ENCODE results near the gene DDT.
"Not testable (repeated sequence)": the region's sequence is repeated elsewhere in the genome, so short reads cannot be mapped to it uniquely, and the experiment has no call there.

DDT gene

GRCh38 chr22:23974345-23974744 lies at the start of gene DDT:
Gene DDT, minus strand, starts transcription at chr22:23974441. Its CDS starts 27 bp downstream, at chr22:23974414.
- H3K4me3 ChIP-seq (ENCODE audit: low read length); H3K9ac ChIP-seq (ENCODE audit: low read length); H3K4me1 ChIP-seq (ENCODE audit: control insufficient read depth, insufficient read depth, low read length); H3K27me3 ChIP-seq (ENCODE audit: control insufficient read depth, insufficient read depth, low read length); H3K36me3 ChIP-seq (ENCODE audit: control insufficient read depth, insufficient read depth, low read length); H3K9me3 ChIP-seq (ENCODE audit: control insufficient read depth, low read length): not testable (repeated sequence)

GRCh38 chr22:24023204-24023789 lies 49.1 kb upstream of the DDT start:
- H3K36me3 ChIP-seq (ENCODE audit: control insufficient read depth, insufficient read depth, low read length) = no peaks in the 10 kb centered on the region
- no peaks in the 10 kb centered on the region for H3K9me3 ChIP-seq (ENCODE audit: control insufficient read depth, low read length)
- no peak overlapping the region for H3K9ac ChIP-seq (ENCODE audit: low read length)
- no peak overlapping the region for H3K4me3 ChIP-seq (ENCODE audit: low read length)
- no peaks in the 10 kb centered on the region for H3K27me3 ChIP-seq (ENCODE audit: control insufficient read depth, insufficient read depth, low read length)
- H3K4me1 ChIP-seq (ENCODE audit: control insufficient read depth, insufficient read depth, low read length) = no peaks in the 10 kb centered on the region

GRCh38 chr22:24021304-24021703 lies 47.1 kb upstream of the DDT start:
- Histone ChIP-seq H3K27me3 (ENCODE audit: control insufficient read depth, insufficient read depth, low read length) (no peaks in the 10 kb centered on the region), H3K36me3 (ENCODE audit: control insufficient read depth, insufficient read depth, low read length) (no peaks in the 10 kb centered on the region)

GRCh38 chr22:24016156-24016555 lies 41.9 kb upstream of the DDT start:
- Histone ChIP-seq H3K36me3 (ENCODE audit: control insufficient read depth, insufficient read depth, low read length) (no peaks in the 10 kb centered on the region), H3K9me3 (ENCODE audit: control insufficient read depth, low read length) (no peaks in the 10 kb centered on the region), H3K4me3 (ENCODE audit: low read length) (no peak overlapping the region), H3K9ac (ENCODE audit: low read length) (no peak overlapping the region), H3K27me3 (ENCODE audit: control insufficient read depth, insufficient read depth, low read length) (no peaks in the 10 kb centered on the region), H3K4me1 (ENCODE audit: control insufficient read depth, insufficient read depth, low read length) (no peaks in the 10 kb centered on the region)

More at GRCh38 chr22:24021304-24021703, 47.1 kb upstream of the DDT start:
- Histone ChIP-seq H3K4me3 (ENCODE audit: low read length) (no peak overlapping the region), H3K9me3 (ENCODE audit: control insufficient read depth, low read length) (no peaks in the 10 kb centered on the region), H3K9ac (ENCODE audit: low read length) (no peak overlapping the region), H3K4me1 (ENCODE audit: control insufficient read depth, insufficient read depth, low read length) (no peaks in the 10 kb centered on the region)

GRCh38 chr22:24011735-24012068 lies 37.5 kb upstream of the DDT start:
- H3K27me3 ChIP-seq (ENCODE audit: control insufficient read depth, insufficient read depth, low read length) = no peaks in the 10 kb centered on the region
- H3K4me3 ChIP-seq (ENCODE audit: low read length) = peak overlapping the region; percentile 91
- H3K36me3 ChIP-seq (ENCODE audit: control insufficient read depth, insufficient read depth, low read length) = no peaks in the 10 kb centered on the region
- peaks cover 28% of the 10 kb centered on the region for H3K4me1 ChIP-seq (ENCODE audit: control insufficient read depth, insufficient read depth, low read length)
- H3K9me3 ChIP-seq (ENCODE audit: control insufficient read depth, low read length) = no peaks in the 10 kb centered on the region
- peak overlapping the region; percentile 83 for H3K9ac ChIP-seq (ENCODE audit: low read length)

- no peaks in the 10 kb centered on the region for H3K27me3 ChIP-seq (ENCODE audit: control insufficient read depth, insufficient read depth, low read length)
- H3K9ac ChIP-seq (ENCODE audit: low read length) = no peak overlapping the region
- H3K36me3 ChIP-seq (ENCODE audit: control insufficient read depth, insufficient read depth, low read length) = no peaks in the 10 kb centered on the region
- H3K9me3 ChIP-seq (ENCODE audit: control insufficient read depth, low read length) = no peaks in the 10 kb centered on the region
- no peak overlapping the region for H3K4me3 ChIP-seq (ENCODE audit: low read length)
- peaks cover 36% of the 10 kb centered on the region for H3K4me1 ChIP-seq (ENCODE audit: control insufficient read depth, insufficient read depth, low read length)
Measured at GRCh38 chr22:24010018-24010391, 35.8 kb upstream of the DDT start.

GRCh38 chr22:24009227-24010017 lies 35.2 kb upstream of the DDT start:
- Histone ChIP-seq H3K4me3 (ENCODE audit: low read length) (no peak overlapping the region), H3K9me3 (ENCODE audit: control insufficient read depth, low read length) (no peaks in the 10 kb centered on the region), H3K36me3 (ENCODE audit: control insufficient read depth, insufficient read depth, low read length) (no peaks in the 10 kb centered on the region), H3K27me3 (ENCODE audit: control insufficient read depth, insufficient read depth, low read length) (no peaks in the 10 kb centered on the region), H3K4me1 (ENCODE audit: control insufficient read depth, insufficient read depth, low read length) (peaks cover 36% of the 10 kb centered on the region), H3K9ac (ENCODE audit: low read length) (no peak overlapping the region)

GRCh38 chr22:24008381-24009226 lies 34.4 kb upstream of the DDT start:
- H3K27me3 ChIP-seq (ENCODE audit: control insufficient read depth, insufficient read depth, low read length) = no peaks in the 10 kb centered on the region
- no peak overlapping the region for H3K4me3 ChIP-seq (ENCODE audit: low read length)
- H3K9ac ChIP-seq (ENCODE audit: low read length) = no peak overlapping the region
- no peaks in the 10 kb centered on the region for H3K36me3 ChIP-seq (ENCODE audit: control insufficient read depth, insufficient read depth, low read length)
- H3K9me3 ChIP-seq (ENCODE audit: control insufficient read depth, low read length) = no peaks in the 10 kb centered on the region
- H3K4me1 ChIP-seq (ENCODE audit: control insufficient read depth, insufficient read depth, low read length) = peaks cover 36% of the 10 kb centered on the region

GRCh38 chr22:24008022-24008283 lies 33.7 kb upstream of the DDT start:
- H3K27me3 ChIP-seq (ENCODE audit: control insufficient read depth, insufficient read depth, low read length) = no peaks in the 10 kb centered on the region

GRCh38 chr22:24007253-24008021 lies 33.2 kb upstream of the DDT start:
- Histone ChIP-seq H3K27me3 (ENCODE audit: control insufficient read depth, insufficient read depth, low read length) (no peaks in the 10 kb centered on the region), H3K36me3 (ENCODE audit: control insufficient read depth, insufficient read depth, low read length) (no peaks in the 10 kb centered on the region), H3K9me3 (ENCODE audit: control insufficient read depth, low read length) (no peaks in the 10 kb centered on the region), H3K9ac (ENCODE audit: low read length) (no peak overlapping the region), H3K4me3 (ENCODE audit: low read length) (no peak overlapping the region), H3K4me1 (ENCODE audit: control insufficient read depth, insufficient read depth, low read length) (peaks cover 36% of the 10 kb centered on the region)

More at GRCh38 chr22:24008022-24008283, 33.7 kb upstream of the DDT start:
- Histone ChIP-seq H3K9me3 (ENCODE audit: control insufficient read depth, low read length) (no peaks in the 10 kb centered on the region), H3K4me3 (ENCODE audit: low read length) (no peak overlapping the region), H3K4me1 (ENCODE audit: control insufficient read depth, insufficient read depth, low read length) (peaks cover 36% of the 10 kb centered on the region), H3K36me3 (ENCODE audit: control insufficient read depth, insufficient read depth, low read length) (no peaks in the 10 kb centered on the region), H3K9ac (ENCODE audit: low read length) (no peak overlapping the region)

GRCh38 chr22:24006914-24007214 lies 32.6 kb upstream of the DDT start:
- no peaks in the 10 kb centered on the region for H3K36me3 ChIP-seq (ENCODE audit: control insufficient read depth, insufficient read depth, low read length)
- H3K9ac ChIP-seq (ENCODE audit: low read length) = no peak overlapping the region
- H3K9me3 ChIP-seq (ENCODE audit: control insufficient read depth, low read length) = no peaks in the 10 kb centered on the region
- peaks cover 36% of the 10 kb centered on the region for H3K4me1 ChIP-seq (ENCODE audit: control insufficient read depth, insufficient read depth, low read length)
- H3K27me3 ChIP-seq (ENCODE audit: control insufficient read depth, insufficient read depth, low read length) = no peaks in the 10 kb centered on the region
- H3K4me3 ChIP-seq (ENCODE audit: low read length) = no peak overlapping the region
